Endodermal cell (in vitro differentiated cells): ENCODE data around the gene ADAMTS17. TPM values are rescaled to one million over a fixed set of nuclear protein-coding genes. Genes with fewer than 3 reads are reported as not detected.
"Not testable (repeated sequence)": the region's sequence is repeated elsewhere in the genome, so short reads cannot be mapped to it uniquely, and the experiment has no call there.

Experiments
- DNase-seq: peaks from one replicate; pipeline ENCODE4 v3.0.0-alpha.2; 2017
- H3K27ac ChIP-seq: 2 replicates; pipeline ENCODE4 v1.5.1; 2013; ENCODE audit warnings: mild to moderate bottlenecking, low read depth, low read length, moderate library complexity
- H3K27me3 ChIP-seq: 2 replicates; pipeline ENCODE4 v1.6.1; 2013; ENCODE audit warnings: mild to moderate bottlenecking, low read length, moderate library complexity; ENCODE audit not compliant: insufficient read depth, control insufficient read depth, poor library complexity, severe bottlenecking
- H3K36me3 ChIP-seq: 2 replicates; pipeline ENCODE4 v1.7.0; 2013; ENCODE audit warnings: mild to moderate bottlenecking, low read length, moderate library complexity; ENCODE audit not compliant: control insufficient read depth, insufficient read depth
- H3K4me1 ChIP-seq: one replicate; pipeline ENCODE4 v1.7.0; 2013; ENCODE audit warnings: low read length; ENCODE audit not compliant: control insufficient read depth, insufficient read depth
- H3K4me3 ChIP-seq: 2 replicates; pipeline ENCODE4 v1.5.1; 2013; ENCODE audit warnings: mild to moderate bottlenecking, low read length, moderate library complexity
- H3K9ac ChIP-seq: 2 replicates; pipeline ENCODE4 v1.6.1; 2013; ENCODE audit warnings: mild to moderate bottlenecking, low read length, moderate library complexity; ENCODE audit not compliant: poor library complexity, severe bottlenecking; ENCODE audit errors: extremely low read depth
- H3K9me3 ChIP-seq: 2 replicates; pipeline ENCODE4 v1.6.1; 2013; ENCODE audit warnings: mild to moderate bottlenecking, low read length, moderate library complexity; ENCODE audit not compliant: control insufficient read depth
- H3K27ac Mint-ChIP-seq: 2 replicates; pipeline ENCODE4 v1.8.0; 2020; ENCODE audit warnings: mixed read lengths
- H3K27me3 Mint-ChIP-seq: 2 replicates; pipeline ENCODE4 v1.8.0; 2021; ENCODE audit warnings: mild to moderate bottlenecking, mixed read lengths; ENCODE audit not compliant: insufficient read depth
- H3K36me3 Mint-ChIP-seq: 2 replicates; pipeline ENCODE4 v1.8.0; 2020; ENCODE audit warnings: low read depth, mixed read lengths
- H3K4me1 Mint-ChIP-seq: 2 replicates; pipeline ENCODE4 v1.8.0; 2020; ENCODE audit warnings: mixed read lengths
- H3K4me3 Mint-ChIP-seq: 2 replicates; pipeline ENCODE4 v1.8.0; 2020; ENCODE audit warnings: mild to moderate bottlenecking, moderate library complexity, mixed read lengths
- H3K9me3 Mint-ChIP-seq: 2 replicates; pipeline ENCODE4 v1.8.0; 2020; ENCODE audit warnings: mild to moderate bottlenecking, mixed read lengths
- WGBS, 2 experiments: methylation state at CpG; one replicate each; pipeline versions ENCODE4 v1.1.5 to v1.1.7; 2013; ENCODE audit warnings: missing lambda C conversion rate in 2 of 2, mixed read lengths in 1 of 2; ENCODE audit not compliant: insufficient coverage in 1 of 2, insufficient read length in 1 of 2; 5-methylcytosine and 5-hydroxymethylcytosine counted together
- total RNA-seq, 2 donors: library from RNA; stranded (reverse); fragmentation: NEBNext Ultra II Directional in 1 of 2; extraction: Animal tissue kit (Norgen Biotek cat#: 25700) in 1 of 2; gene quantifications; 2 replicates in 1 of 2; 3 replicates in 1 of 2; pipeline ENCODE4 v1.2.1, GENCODE V29; 2021
- TF ChIP-seq, protein P1 (sequence below): fragments of 200-600 bp; sonication (generic); conservative IDR thresholded peaks from 2 replicates; pipeline ENCODE4 v1.5.0; 2021; ENCODE audit warnings: antibody characterized with exemption, mild to moderate bottlenecking

ADAMTS17 gene
- total RNA-seq, 2 donors from 2014 or later, result 0.82 to 2.3 TPM

DNA sequence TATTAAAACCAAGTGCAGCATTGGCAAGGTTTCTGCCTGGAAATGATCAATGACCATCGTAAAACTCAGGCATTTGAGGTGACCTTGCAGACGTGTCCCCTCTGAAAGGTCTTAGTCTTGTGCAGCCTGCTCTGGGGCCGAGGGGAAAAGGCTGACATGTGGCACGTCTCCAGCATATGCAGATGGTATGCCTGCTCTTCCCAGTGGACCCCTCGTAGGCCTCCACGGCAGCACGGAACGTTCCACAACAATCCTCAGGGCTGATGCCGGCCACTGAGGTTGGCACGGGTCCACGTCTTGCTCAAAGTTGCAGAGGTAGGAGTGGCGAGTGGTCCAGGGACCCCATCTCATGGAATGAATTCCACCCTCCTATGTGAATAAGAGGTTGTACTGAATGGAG lies 361.0 kb downstream of the ADAMTS17 start:
- no peak overlapping the region for H3K4me3 ChIP-seq
- TF ChIP-seq, protein P1, sequence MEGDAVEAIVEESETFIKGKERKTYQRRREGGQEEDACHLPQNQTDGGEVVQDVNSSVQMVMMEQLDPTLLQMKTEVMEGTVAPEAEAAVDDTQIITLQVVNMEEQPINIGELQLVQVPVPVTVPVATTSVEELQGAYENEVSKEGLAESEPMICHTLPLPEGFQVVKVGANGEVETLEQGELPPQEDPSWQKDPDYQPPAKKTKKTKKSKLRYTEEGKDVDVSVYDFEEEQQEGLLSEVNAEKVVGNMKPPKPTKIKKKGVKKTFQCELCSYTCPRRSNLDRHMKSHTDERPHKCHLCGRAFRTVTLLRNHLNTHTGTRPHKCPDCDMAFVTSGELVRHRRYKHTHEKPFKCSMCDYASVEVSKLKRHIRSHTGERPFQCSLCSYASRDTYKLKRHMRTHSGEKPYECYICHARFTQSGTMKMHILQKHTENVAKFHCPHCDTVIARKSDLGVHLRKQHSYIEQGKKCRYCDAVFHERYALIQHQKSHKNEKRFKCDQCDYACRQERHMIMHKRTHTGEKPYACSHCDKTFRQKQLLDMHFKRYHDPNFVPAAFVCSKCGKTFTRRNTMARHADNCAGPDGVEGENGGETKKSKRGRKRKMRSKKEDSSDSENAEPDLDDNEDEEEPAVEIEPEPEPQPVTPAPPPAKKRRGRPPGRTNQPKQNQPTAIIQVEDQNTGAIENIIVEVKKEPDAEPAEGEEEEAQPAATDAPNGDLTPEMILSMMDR, result no peak
- H3K36me3 ChIP-seq, result no peaks in the 10 kb centered on the region
- H3K4me1 ChIP-seq, result peaks cover 15% of the 10 kb centered on the region
- no peaks in the 10 kb centered on the region for H3K9me3 ChIP-seq
- WGBS, 2 experiments, result 91 to 96% methylated on average over 7 to 12 of the region's 12 CpGs
- Mint-ChIP-seq H3K36me3 (no peaks in the 10 kb centered on the region), H3K9me3 (no peaks in the 10 kb centered on the region), H3K4me1 (peaks cover 34% of the 10 kb centered on the region), H3K4me3 (no peak overlapping the region), H3K27me3 (peaks cover 2% of the 10 kb centered on the region), H3K27ac (no peak overlapping the region)
- no peak overlapping the region for H3K27ac ChIP-seq
- no peak for DNase-seq
- H3K27me3 ChIP-seq, result no peaks in the 10 kb centered on the region
- H3K9ac ChIP-seq, result no peak overlapping the region

DNA sequence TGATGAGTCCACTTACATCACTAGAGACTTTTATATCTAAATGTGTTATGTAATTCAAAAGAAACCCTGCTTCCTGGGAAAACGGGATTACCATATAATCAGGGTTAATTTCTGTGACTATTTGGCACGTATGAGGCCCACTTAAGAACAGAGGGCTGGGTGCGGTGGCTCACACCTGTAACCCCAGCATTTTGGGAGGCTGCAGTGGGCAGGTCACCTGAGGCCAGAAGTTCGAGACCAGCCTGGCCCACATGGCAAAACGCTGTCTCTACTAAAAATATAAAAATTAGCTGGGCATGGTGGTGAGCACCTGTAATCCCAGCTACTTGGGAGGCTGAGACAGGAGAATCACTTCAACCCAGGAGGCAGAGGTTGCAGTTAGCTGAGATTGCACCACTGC lies 361.9 kb downstream of the ADAMTS17 start:
- H3K4me1 Mint-ChIP-seq, result peaks cover 32% of the 10 kb centered on the region
- H3K9ac ChIP-seq, H3K9me3 ChIP-seq, H3K4me3 Mint-ChIP-seq, H3K27ac Mint-ChIP-seq, H3K27me3 ChIP-seq, H3K27ac ChIP-seq, H3K27me3 Mint-ChIP-seq, H3K36me3 ChIP-seq, H3K36me3 Mint-ChIP-seq, H3K9me3 Mint-ChIP-seq, DNase-seq, H3K4me3 ChIP-seq: not testable (repeated sequence)
- WGBS, 2 experiments, result 93 to 100% methylated on average over 5 of the region's 5 CpGs
- peaks cover 15% of the 10 kb centered on the region for H3K4me1 ChIP-seq

DNA sequence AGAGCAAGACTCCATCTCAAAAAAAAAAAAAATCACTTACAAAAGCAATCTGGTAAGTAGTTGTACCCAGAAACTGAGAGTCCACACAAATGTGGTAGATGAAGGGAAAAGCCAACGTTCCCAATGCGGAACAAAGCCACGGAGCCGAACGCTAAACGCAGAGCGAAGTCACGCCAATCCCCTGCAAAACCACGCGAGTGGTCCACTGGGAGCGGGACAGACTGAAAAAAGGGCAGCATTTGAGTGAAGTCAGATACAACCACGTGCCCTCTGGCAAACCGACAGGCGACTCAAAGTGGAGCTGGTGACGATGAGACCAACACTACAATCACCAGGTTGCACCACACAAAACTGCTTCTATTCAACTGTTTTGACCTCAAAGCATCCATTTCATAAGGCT lies 362.4 kb downstream of the ADAMTS17 start:
- no peak for DNase-seq
- H3K9me3 ChIP-seq, result no peaks in the 10 kb centered on the region
- H3K27me3 Mint-ChIP-seq, result peaks cover 2% of the 10 kb centered on the region

More for the DNA sequence above, 362.4 kb downstream of the ADAMTS17 start:
- Mint-ChIP-seq H3K27ac (no peak overlapping the region), H3K4me3 (no peak overlapping the region), H3K4me1 (peaks cover 29% of the 10 kb centered on the region), H3K9me3 (no peaks in the 10 kb centered on the region), H3K36me3 (no peaks in the 10 kb centered on the region)
- peaks cover 15% of the 10 kb centered on the region for H3K4me1 ChIP-seq
- WGBS, 2 experiments, result 83 to 97% methylated on average over 11 to 15 of the region's 15 CpGs
- no peak overlapping the region for H3K4me3 ChIP-seq
- no peak overlapping the region for H3K9ac ChIP-seq
- H3K36me3 ChIP-seq, result no peaks in the 10 kb centered on the region
- H3K27ac ChIP-seq, result no peak overlapping the region
- H3K27me3 ChIP-seq, result no peaks in the 10 kb centered on the region
- TF ChIP-seq, protein P1, result no peak
